MM.1S (cell line): ENCODE data around the gene FGF21.

ENCODE experiments used
- DNase-seq: peaks from one replicate; pipeline ENCODE4 v3.0.0-alpha.2; 2015
- H2AFZ ChIP-seq: fragments of 300-600 bp; sonication (generic); 2 replicates; pipeline ENCODE4 v1.6.0; 2016; ENCODE audit warnings: antibody characterized with exemption, low read length
- H3F3A ChIP-seq: fragments of 300-600 bp; sonication (generic); 2 replicates; pipeline ENCODE4 v1.6.1; 2016; ENCODE audit warnings: mild to moderate bottlenecking, antibody characterized with exemption, low read length, moderate library complexity, mixed read lengths; ENCODE audit not compliant: insufficient read depth
- H3K27ac ChIP-seq: fragments of 300-600 bp; sonication (generic); 2 replicates; pipeline ENCODE4 v1.5.1; 2016; ENCODE audit warnings: mild to moderate bottlenecking, low read length
- H3K27me3 ChIP-seq: fragments of 300-600 bp; sonication (generic); replicated peaks from 2 replicates; pipeline ENCODE4 v1.6.0; 2016; ENCODE audit warnings: low read length; ENCODE audit not compliant: insufficient read depth
- H3K36me3 ChIP-seq: fragments of 300-600 bp; sonication (generic); replicated peaks from 2 replicates; pipeline ENCODE4 v1.6.1; 2016; ENCODE audit warnings: mild to moderate bottlenecking, low read length, mixed read lengths; ENCODE audit not compliant: insufficient read depth
- H3K4me1 ChIP-seq: fragments of 300-600 bp; sonication (generic); 2 replicates; pipeline ENCODE4 v1.6.1; 2016; ENCODE audit warnings: low read length, mixed read lengths
- H3K4me2 ChIP-seq: fragments of 300-600 bp; sonication (generic); 2 replicates; pipeline ENCODE4 v1.6.0; 2016; ENCODE audit warnings: low read depth, low read length
- H3K4me3 ChIP-seq: fragments of 300-600 bp; sonication (generic); 2 replicates; pipeline ENCODE4 v1.5.1; 2016; ENCODE audit warnings: low read length, mixed read lengths
- H3K79me2 ChIP-seq: fragments of 300-600 bp; sonication (generic); 2 replicates; pipeline ENCODE4 v1.6.1; 2016; ENCODE audit warnings: mixed run types, low read length, mixed read lengths
- H3K9ac ChIP-seq: fragments of 300-600 bp; sonication (generic); 2 replicates; pipeline ENCODE4 v1.6.1; 2016; ENCODE audit warnings: low read length, mixed read lengths
- H3K9me2 ChIP-seq: fragments of 300-600 bp; sonication (generic); replicated peaks from 2 replicates; pipeline ENCODE4 v1.6.1; 2016; ENCODE audit warnings: mild to moderate bottlenecking, low read length, mixed read lengths; ENCODE audit not compliant: insufficient read depth
- H3K9me3 ChIP-seq: fragments of 300-600 bp; sonication (generic); replicated peaks from 2 replicates; pipeline ENCODE4 v1.6.1; 2016; ENCODE audit warnings: mild to moderate bottlenecking, low read length, mixed read lengths; ENCODE audit not compliant: insufficient read depth
- H4K20me1 ChIP-seq: fragments of 300-600 bp; sonication (generic); 2 replicates; pipeline ENCODE4 v1.6.1; 2016; ENCODE audit warnings: mild to moderate bottlenecking, low read length, moderate library complexity, mixed read lengths; ENCODE audit not compliant: insufficient read depth
- EZH2 ChIP-seq: fragments of 300-600 bp; sonication (generic); optimal IDR thresholded peaks from 2 replicates; pipeline ENCODE3; 2017; ENCODE audit warnings: low read depth, mild to moderate bottlenecking, antibody characterized with exemption, low read length, mixed read lengths
- EZH2phosphoT487 ChIP-seq: fragments of 300-600 bp; sonication (generic); IDR thresholded peaks from 2 replicates; pipeline ENCODE4 v1.6.1; 2018; ENCODE audit warnings: antibody characterized with exemption, low read length
- TF ChIP-seq, protein P1 (sequence below): fragments of 300-600 bp; sonication (generic); IDR thresholded peaks from 2 replicates; pipeline ENCODE4 v1.5.1; 2016; ENCODE audit warnings: antibody characterized with exemption, low read length, mixed read lengths

Gene FGF21

GRCh38 chr19:48731452-48731851 is 23.9 kb upstream of the FGF21 start:
- H3K27me3 ChIP-seq: peaks cover 79% of the 10 kb centered on the region
- no peaks in the 10 kb centered on the region for H3K9me2 ChIP-seq
- no peaks in the 10 kb centered on the region for H3K36me3 ChIP-seq
- no peaks in the 10 kb centered on the region for H3K9me3 ChIP-seq
- no peaks in the 10 kb centered on the region for H3K4me1 ChIP-seq
- H3F3A ChIP-seq: no peaks in the 10 kb centered on the region
- H2AFZ ChIP-seq: no peak overlapping the region
- no peak overlapping the region for H3K9ac ChIP-seq
- H3K27ac ChIP-seq: no peak overlapping the region
- TF ChIP-seq EZH2phosphoT487: no peak
- TF ChIP-seq EZH2: no peak
- TF ChIP-seq, protein P1, sequence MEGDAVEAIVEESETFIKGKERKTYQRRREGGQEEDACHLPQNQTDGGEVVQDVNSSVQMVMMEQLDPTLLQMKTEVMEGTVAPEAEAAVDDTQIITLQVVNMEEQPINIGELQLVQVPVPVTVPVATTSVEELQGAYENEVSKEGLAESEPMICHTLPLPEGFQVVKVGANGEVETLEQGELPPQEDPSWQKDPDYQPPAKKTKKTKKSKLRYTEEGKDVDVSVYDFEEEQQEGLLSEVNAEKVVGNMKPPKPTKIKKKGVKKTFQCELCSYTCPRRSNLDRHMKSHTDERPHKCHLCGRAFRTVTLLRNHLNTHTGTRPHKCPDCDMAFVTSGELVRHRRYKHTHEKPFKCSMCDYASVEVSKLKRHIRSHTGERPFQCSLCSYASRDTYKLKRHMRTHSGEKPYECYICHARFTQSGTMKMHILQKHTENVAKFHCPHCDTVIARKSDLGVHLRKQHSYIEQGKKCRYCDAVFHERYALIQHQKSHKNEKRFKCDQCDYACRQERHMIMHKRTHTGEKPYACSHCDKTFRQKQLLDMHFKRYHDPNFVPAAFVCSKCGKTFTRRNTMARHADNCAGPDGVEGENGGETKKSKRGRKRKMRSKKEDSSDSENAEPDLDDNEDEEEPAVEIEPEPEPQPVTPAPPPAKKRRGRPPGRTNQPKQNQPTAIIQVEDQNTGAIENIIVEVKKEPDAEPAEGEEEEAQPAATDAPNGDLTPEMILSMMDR: no peak
- H4K20me1 ChIP-seq: no peaks in the 10 kb centered on the region
- no peak overlapping the region for H3K4me3 ChIP-seq
- no peaks in the 10 kb centered on the region for H3K79me2 ChIP-seq
- H3K4me2 ChIP-seq: no peak overlapping the region
- no peak for DNase-seq

DNA sequence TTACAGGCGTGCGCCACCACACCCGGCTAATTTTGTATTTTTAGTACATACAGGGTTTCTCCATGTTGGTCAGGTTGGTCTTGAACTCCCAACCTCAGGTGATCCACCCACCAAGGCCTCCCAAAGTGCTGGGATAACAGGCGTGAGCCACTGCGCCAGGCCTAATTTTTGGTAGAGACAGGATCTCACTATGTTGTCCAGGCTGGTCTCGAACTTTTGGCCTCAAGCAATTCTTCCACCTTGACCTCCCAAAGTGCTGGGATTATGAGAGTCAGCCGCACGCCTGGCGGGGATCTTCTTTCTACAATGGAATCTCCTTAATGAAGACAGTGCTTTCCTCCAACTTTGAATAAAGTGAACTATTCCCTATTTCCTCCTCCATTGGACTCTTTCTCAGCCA is 20.7 kb upstream of the FGF21 start:
- H3K36me3 ChIP-seq: no peaks in the 10 kb centered on the region
- no peaks in the 10 kb centered on the region for H3K9me3 ChIP-seq
- H3K4me2 ChIP-seq: no peak overlapping the region
- no peak for DNase-seq
- H3K27ac ChIP-seq: no peak overlapping the region
- TF ChIP-seq EZH2phosphoT487 (no peak), EZH2 (no peak)
- TF ChIP-seq, protein P1: no peak
- H3K4me3 ChIP-seq: no peak overlapping the region
- no peak overlapping the region for H3K9ac ChIP-seq
- no peaks in the 10 kb centered on the region for H3K4me1 ChIP-seq
- H3K27me3 ChIP-seq: peaks cover 68% of the 10 kb centered on the region
- no peaks in the 10 kb centered on the region for H3K79me2 ChIP-seq
- H2AFZ ChIP-seq: no peak overlapping the region
- no peaks in the 10 kb centered on the region for H3F3A ChIP-seq
- H3K9me2 ChIP-seq: no peaks in the 10 kb centered on the region
- H4K20me1 ChIP-seq: no peaks in the 10 kb centered on the region

DNA sequence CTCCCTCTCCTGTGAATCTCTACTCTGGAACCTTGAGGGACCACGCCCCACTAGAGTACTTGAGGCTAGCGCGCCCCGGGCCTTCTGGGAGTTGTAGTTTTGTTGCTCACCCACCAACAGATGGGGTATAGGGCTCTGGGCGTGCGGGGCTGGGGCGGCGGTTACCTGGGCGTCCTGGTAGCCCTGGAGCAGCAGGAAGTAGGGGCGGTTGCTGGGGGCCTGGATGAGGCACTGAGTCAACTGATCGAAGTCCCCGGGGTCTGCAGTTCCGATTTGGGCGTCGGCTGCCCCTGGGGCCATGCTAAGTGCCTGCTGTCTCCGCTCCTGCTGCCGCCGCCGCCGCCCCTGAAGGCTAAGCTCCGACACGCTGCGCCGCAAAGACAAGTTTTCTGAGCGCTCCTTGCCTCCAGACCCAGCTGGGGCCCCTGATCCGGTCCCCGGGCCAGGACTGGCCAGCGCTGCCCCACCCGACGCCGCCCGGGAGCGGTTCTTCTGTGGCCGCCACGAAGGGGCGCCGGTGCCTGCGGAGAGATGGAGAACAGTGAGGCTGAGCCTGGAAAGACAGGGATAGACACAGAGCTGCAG is 20.2 kb upstream of the FGF21 start:
- H3K4me2 ChIP-seq: no peak overlapping the region

More for the DNA sequence above, 20.2 kb upstream of the FGF21 start:
- Histone ChIP-seq H2AFZ (no peak overlapping the region), H3K4me3 (no peak overlapping the region), H3K9me3 (no peaks in the 10 kb centered on the region), H3F3A (no peaks in the 10 kb centered on the region), H3K27me3 (peaks cover 73% of the 10 kb centered on the region), H4K20me1 (no peaks in the 10 kb centered on the region), H3K36me3 (no peaks in the 10 kb centered on the region), H3K9ac (no peak overlapping the region), H3K79me2 (no peaks in the 10 kb centered on the region), H3K4me1 (no peaks in the 10 kb centered on the region), H3K27ac (no peak overlapping the region), H3K9me2 (no peaks in the 10 kb centered on the region)
- DNase-seq: no peak
- TF ChIP-seq, protein P1: no peak
- TF ChIP-seq EZH2phosphoT487 (no peak), EZH2 (no peak)
